ENCODE data around the gene ANKRD33. TPM values are rescaled to one million over a fixed set of nuclear protein-coding genes. Genes with fewer than 3 reads are reported as not detected.

ANKRD33 gene
- total and polyA plus RNA-seq, 2 of the 8 experiments (the other 6 are each of a cell fraction or from before 2014, with no cell fraction given) = 0.41 to 0.53 TPM

GRCh38 chr12:51845482-51845881 lies 42.4 kb upstream of the ANKRD33 start (continued):
- TF ChIP-seq CHD1 (IDR thresholded peaks at IDR 0.05; ENCODE audit: low read depth, low read length) (no peak), KDM5A (IDR thresholded peaks at IDR 0.05; ENCODE audit: low read length) (no peak), GABPA (IDR thresholded peaks at IDR 0.05; ENCODE audit: borderline replicate concordance, insufficient read depth, low read length) (no peak), CHD2 (IDR thresholded peaks at IDR 0.05; ENCODE audit: low read length) (no peak), CREB1 (IDR thresholded peaks at IDR 0.05) (no peak), USF2 (IDR thresholded peaks at IDR 0.05; ENCODE audit: low read length) (no peak), JUN (IDR thresholded peaks at IDR 0.05; ENCODE audit: low read depth, low read length) (no peak), ZNF274 (IDR thresholded peaks at IDR 0.05; ENCODE audit: borderline replicate concordance, extremely low read depth, low read length) (no peak), KDM4A (IDR thresholded peaks at IDR 0.05; ENCODE audit: low read depth, low read length, severe bottlenecking) (no peak), YY1 (IDR thresholded peaks at IDR 0.05; ENCODE audit: low read depth, low read length) (no peak)

Data from H1 (cell line).